GM03348 (cell line): ENCODE results near the gene STK24.

Experiments used
- DNase-seq: peaks from one replicate; pipeline ENCODE4 v3.0.0; 2012; ENCODE audit warnings: low spot score

STK24 gene

GRCh38 chr13:98406971-98407370 lies 169.9 kb downstream of the STK24 start:
- DNase-seq = no peak

DNA sequence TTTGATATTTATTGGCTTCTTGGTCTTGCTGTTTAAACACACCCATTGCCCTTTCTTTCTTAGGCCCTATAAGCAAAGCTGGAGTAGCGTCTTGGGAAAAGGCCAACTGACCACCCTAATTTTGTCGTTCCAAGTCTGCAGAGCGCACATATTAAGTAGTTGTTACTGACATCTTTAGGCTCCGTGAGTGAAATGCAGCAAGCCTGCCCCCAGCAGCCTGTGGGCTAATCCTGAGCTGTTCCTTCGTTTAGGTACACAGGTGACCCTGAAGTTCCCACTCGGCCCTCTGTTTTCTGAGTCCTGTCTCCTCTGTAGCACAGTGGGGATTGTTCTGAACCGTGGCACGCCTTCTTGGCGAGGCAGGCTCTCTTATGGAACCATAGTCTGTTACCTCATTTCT lies 170.5 kb downstream of the STK24 start:
- no peak for DNase-seq

DNA sequence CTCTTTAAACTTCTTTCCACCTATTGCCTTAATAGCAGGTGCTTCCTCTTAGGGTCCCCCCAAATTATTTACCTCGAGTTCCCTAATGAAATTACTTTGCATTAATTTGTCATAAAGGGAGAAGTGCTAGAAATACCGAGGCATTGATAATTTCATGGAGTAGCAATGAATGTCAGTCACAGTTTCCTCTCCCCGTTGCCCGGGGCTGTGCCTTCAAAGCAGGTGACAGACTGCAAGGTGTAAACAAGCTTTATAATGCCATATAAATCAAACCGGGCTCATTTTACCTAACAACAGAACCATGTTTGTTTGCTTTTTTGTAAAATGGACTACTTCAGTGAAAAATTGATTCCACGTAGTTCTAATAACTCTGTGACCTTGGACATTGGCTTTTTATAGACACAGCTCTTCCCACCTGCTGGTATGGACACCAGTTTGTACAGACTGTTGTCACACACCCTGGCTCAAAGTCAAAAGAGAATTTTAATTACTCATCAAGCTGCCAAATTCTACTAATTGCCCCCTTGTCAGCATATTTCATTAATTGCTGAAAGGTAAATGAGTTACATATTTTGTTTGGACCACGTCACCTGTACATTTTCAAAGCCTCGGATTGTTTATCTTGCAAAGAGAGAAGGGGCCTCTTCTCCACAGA lies 171.1 kb downstream of the STK24 start:
- no peak for DNase-seq

DNA sequence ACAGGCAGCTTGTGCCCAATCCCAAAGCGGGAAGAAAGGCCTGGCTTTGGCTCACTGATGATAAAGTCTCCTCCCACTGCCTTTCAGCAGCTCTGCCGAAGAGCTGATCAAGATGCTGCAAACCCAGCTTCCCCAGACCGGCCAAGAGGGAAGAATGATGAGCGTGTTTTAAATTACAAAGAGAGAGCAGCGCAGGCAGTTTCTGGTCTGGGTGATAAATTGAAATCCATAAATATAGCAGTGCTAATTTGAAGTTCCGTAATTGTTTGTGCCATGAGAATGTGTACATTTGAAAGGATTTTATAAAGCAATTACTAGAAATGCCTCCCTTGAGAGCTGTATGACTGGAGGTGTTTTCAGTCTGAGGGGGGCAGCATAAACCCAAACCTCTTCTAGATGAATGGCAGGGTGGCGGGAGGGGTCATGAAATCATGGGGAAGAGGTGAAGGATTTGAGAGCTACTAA lies 171.8 kb downstream of the STK24 start:
- DNase-seq = peak; percentile 60

GRCh38 chr13:98403076-98403475 lies 173.8 kb downstream of the STK24 start:
- no peak for DNase-seq

GRCh38 chr13:98401934-98402333 lies 175.0 kb downstream of the STK24 start:
- DNase-seq = no peak

DNA sequence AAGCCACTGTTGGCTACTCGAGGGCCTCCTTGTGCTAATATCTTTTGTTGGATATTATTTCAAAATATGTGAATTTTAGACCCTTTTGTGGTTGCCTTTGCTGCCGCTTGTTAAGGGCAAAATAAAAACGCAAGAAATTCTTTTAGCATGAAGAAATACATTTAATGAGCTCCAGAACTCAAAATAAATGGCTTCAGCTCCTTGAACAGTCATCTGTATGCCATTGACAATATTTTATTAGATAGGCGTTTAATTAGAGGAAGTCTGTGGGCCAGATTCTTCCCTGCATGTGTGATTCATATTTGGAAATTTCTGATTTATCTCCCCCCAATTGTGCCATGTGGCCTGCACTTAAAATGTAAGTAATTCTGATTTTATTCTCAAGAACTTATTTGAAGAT lies 177.2 kb downstream of the STK24 start:
- peak; percentile 72 for DNase-seq

DNA sequence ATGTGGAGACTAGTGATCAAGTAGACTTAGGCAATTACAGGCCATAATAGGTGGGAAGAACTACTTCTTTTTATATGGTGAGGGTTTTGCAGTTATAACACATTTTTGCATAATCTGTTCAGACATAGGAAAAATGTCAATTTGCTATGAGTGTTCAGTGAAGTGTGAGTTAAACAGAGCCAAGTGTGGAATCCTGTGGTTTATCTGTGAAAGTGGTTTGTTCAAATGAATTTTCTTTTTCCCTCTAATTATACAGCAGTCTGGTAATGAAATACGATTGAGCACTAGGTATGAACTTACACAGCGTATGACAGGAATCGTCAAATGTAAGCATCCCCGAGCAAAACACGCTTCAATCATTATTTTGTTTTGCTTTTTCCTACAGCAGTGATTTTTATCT lies 178.3 kb downstream of the STK24 start:
- DNase-seq = no peak

- DNase-seq = no peak
Measured at GRCh38 chr13:98397861-98398260, 179.0 kb downstream of the STK24 start.

- DNase-seq = no peak
Measured at GRCh38 chr13:98397221-98397620, 179.7 kb downstream of the STK24 start.

DNA sequence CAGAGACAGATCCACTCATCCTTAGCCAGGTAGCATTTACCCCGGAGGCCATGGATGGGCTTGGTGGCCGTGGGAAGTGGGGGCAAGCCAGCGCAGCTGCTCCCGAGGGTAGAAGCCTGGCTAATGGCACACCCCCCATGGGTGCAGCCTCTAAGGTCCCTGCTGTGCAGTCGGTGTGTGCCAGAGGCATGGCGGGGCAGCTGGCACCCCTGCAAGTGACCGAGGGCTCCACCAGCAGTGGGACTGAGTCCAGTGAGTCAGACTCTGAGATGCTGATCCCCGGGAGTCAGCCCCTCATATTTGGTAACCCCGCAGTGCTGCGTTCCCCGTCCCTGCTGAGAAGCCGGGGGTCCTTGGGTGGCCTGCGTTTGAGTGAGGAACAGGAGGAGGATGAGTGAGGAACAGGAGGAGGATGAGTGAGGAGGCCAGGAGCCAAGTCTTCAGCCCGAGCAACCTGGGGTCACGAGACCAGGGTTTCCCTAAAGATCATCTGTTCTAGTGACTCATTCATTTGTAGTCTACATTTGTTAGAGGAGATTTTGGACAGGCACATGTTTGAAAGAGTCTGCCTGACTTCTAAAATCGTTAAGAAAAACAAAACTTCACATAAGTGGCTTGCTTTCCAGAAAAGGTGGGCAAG lies 180.7 kb downstream of the STK24 start:
- DNase-seq = no peak
